ENCODE results near the gene WLS.

WLS gene

GRCh38 chr1:68232289-68233148, at the start of gene WLS:
TSS of gene WLS (minus strand) at chr1:68232523. CDS start at chr1:68232299, 224 bp downstream.
- Histone ChIP-seq H2AFZ (peak within 1 kb of the TSS; percentile 58), H3K36me3 (ENCODE audit: control insufficient read depth, insufficient read depth, low read length) (no peaks in the 10 kb centered on the region), H3K4me2 (ENCODE audit: low read length) (peak within 1 kb of the TSS; percentile 88), H3K9me3 (ENCODE audit: control insufficient read depth, low read length) (no peaks in the 10 kb centered on the region), H3K27ac (peak within 1 kb of the TSS; percentile 29), H3K4me1 (no peaks in the 10 kb centered on the region), H3K9ac (no peak within 1 kb of the TSS), H3K79me2 (no peaks in the 10 kb centered on the region), H3K27me3 (ENCODE audit: control insufficient read depth, insufficient read depth, low read length) (no peaks in the 10 kb centered on the region), H3K4me3 (ENCODE audit: low read depth, low read length) (peak within 1 kb of the TSS; percentile 73)
- no peak for TF ChIP-seq CTCF (IDR thresholded peaks at IDR 0.05)

GRCh38 chr1:68280286-68280685, 48.0 kb upstream of the WLS start:
- H3K9ac ChIP-seq: no peak overlapping the region
- H3K4me1 ChIP-seq: no peaks in the 10 kb centered on the region
- H3K27me3 ChIP-seq (ENCODE audit: control insufficient read depth, insufficient read depth, low read length): no peaks in the 10 kb centered on the region
- no peaks in the 10 kb centered on the region for H3K36me3 ChIP-seq (ENCODE audit: control insufficient read depth, insufficient read depth, low read length)
- H3K9me3 ChIP-seq (ENCODE audit: control insufficient read depth, low read length): no peaks in the 10 kb centered on the region
- H2AFZ ChIP-seq: no peak overlapping the region
- no peak overlapping the region for H3K27ac ChIP-seq
- no peak overlapping the region for H3K4me3 ChIP-seq (ENCODE audit: low read depth, low read length)
- no peak for TF ChIP-seq CTCF (IDR thresholded peaks at IDR 0.05)
- no peaks in the 10 kb centered on the region for H3K79me2 ChIP-seq
- H3K4me2 ChIP-seq (ENCODE audit: low read length): no peak overlapping the region

GRCh38 chr1:68279846-68280245, 47.5 kb upstream of the WLS start:
- no peaks in the 10 kb centered on the region for H3K4me1 ChIP-seq
- H3K27me3 ChIP-seq (ENCODE audit: control insufficient read depth, insufficient read depth, low read length): no peaks in the 10 kb centered on the region
- no peaks in the 10 kb centered on the region for H3K36me3 ChIP-seq (ENCODE audit: control insufficient read depth, insufficient read depth, low read length)
- H3K79me2 ChIP-seq: no peaks in the 10 kb centered on the region
- no peak overlapping the region for H3K4me2 ChIP-seq (ENCODE audit: low read length)
- no peak overlapping the region for H3K4me3 ChIP-seq (ENCODE audit: low read depth, low read length)
- TF ChIP-seq CTCF (IDR thresholded peaks at IDR 0.05): no peak
- H3K9me3 ChIP-seq (ENCODE audit: control insufficient read depth, low read length): no peaks in the 10 kb centered on the region
- H3K27ac ChIP-seq: no peak overlapping the region
- no peak overlapping the region for H3K9ac ChIP-seq
- no peak overlapping the region for H2AFZ ChIP-seq

DNA sequence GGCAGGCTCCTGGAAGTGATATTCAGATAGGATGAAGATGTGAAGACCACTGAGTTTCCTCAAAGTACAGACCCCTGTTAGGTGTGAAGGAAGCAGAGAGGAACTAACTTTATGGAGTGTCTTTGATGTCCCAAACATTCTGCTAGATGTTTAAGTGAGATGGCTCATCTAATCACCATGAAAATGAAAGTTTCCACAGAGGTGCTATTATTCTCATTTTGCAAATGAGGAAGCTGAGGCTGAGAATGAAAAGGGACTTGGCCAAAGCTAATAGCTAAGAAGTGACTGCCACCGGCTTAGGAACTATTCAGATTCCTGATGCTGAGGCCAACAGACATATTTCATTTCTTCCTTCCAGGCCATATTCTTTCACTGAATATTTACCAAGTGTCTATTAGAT, 45.9 kb upstream of the WLS start:
- no peak overlapping the region for H2AFZ ChIP-seq
- TF ChIP-seq CTCF (IDR thresholded peaks at IDR 0.05): no peak
- no peaks in the 10 kb centered on the region for H3K4me1 ChIP-seq
- H3K9ac ChIP-seq: no peak overlapping the region
- no peak overlapping the region for H3K4me2 ChIP-seq (ENCODE audit: low read length)
- H3K9me3 ChIP-seq (ENCODE audit: control insufficient read depth, low read length): no peaks in the 10 kb centered on the region
- H3K4me3 ChIP-seq (ENCODE audit: low read depth, low read length): no peak overlapping the region
- no peaks in the 10 kb centered on the region for H3K27me3 ChIP-seq (ENCODE audit: control insufficient read depth, insufficient read depth, low read length)
- H3K79me2 ChIP-seq: no peaks in the 10 kb centered on the region
- H3K36me3 ChIP-seq (ENCODE audit: control insufficient read depth, insufficient read depth, low read length): no peaks in the 10 kb centered on the region
- no peak overlapping the region for H3K27ac ChIP-seq

GRCh38 chr1:68276448-68276847, 44.1 kb upstream of the WLS start:
- no peak overlapping the region for H3K4me3 ChIP-seq (ENCODE audit: low read depth, low read length)
- H3K4me1 ChIP-seq: no peaks in the 10 kb centered on the region
- TF ChIP-seq CTCF (IDR thresholded peaks at IDR 0.05): no peak
- H3K27me3 ChIP-seq (ENCODE audit: control insufficient read depth, insufficient read depth, low read length): no peaks in the 10 kb centered on the region
- no peak overlapping the region for H3K4me2 ChIP-seq (ENCODE audit: low read length)
- no peaks in the 10 kb centered on the region for H3K79me2 ChIP-seq
- H3K27ac ChIP-seq: no peak overlapping the region
- H3K9me3 ChIP-seq (ENCODE audit: control insufficient read depth, low read length): no peaks in the 10 kb centered on the region
- H3K36me3 ChIP-seq (ENCODE audit: control insufficient read depth, insufficient read depth, low read length): no peaks in the 10 kb centered on the region
- no peak overlapping the region for H2AFZ ChIP-seq
- no peak overlapping the region for H3K9ac ChIP-seq

Measured in parathyroid adenoma (tissue), 2 donors.